ENCODE measurements around the gene IPO4. TPM values are rescaled to one million over a fixed set of nuclear protein-coding genes. Genes with fewer than 3 reads are reported as not detected.

The IPO4 gene
- total and polyA plus RNA-seq, 2 of the 13 experiments (the other 11 are each of a cell fraction or from before 2014, with no cell fraction given): 39.0 to 179 TPM

GRCh38 chr14:24139272-24139934 lies 49.2 kb downstream of the IPO4 start (continued):
- TF ChIP-seq, protein P1, sequence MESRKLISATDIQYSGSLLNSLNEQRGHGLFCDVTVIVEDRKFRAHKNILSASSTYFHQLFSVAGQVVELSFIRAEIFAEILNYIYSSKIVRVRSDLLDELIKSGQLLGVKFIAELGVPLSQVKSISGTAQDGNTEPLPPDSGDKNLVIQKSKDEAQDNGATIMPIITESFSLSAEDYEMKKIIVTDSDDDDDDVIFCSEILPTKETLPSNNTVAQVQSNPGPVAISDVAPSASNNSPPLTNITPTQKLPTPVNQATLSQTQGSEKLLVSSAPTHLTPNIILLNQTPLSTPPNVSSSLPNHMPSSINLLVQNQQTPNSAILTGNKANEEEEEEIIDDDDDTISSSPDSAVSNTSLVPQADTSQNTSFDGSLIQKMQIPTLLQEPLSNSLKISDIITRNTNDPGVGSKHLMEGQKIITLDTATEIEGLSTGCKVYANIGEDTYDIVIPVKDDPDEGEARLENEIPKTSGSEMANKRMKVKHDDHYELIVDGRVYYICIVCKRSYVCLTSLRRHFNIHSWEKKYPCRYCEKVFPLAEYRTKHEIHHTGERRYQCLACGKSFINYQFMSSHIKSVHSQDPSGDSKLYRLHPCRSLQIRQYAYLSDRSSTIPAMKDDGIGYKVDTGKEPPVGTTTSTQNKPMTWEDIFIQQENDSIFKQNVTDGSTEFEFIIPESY (CRISPR knock-in tag; IDR thresholded peaks at IDR 0.05): peak; percentile 9; the same call in 1 of the 2 replicates
- peak; percentile 82 for TF ChIP-seq CBX5 (CRISPR knock-in tag; IDR thresholded peaks at IDR 0.05; ENCODE audit: borderline replicate concordance)
- peak; percentile 37; the same call in 1 of the 2 replicates for TF ChIP-seq ZC3H4 (CRISPR knock-in tag; IDR thresholded peaks at IDR 0.05; ENCODE audit: borderline replicate concordance)
- no peak for TF ChIP-seq SNRNP70 (IDR thresholded peaks at IDR 0.05; ENCODE audit: low read depth, low read length)
- TF ChIP-seq, protein P2, sequence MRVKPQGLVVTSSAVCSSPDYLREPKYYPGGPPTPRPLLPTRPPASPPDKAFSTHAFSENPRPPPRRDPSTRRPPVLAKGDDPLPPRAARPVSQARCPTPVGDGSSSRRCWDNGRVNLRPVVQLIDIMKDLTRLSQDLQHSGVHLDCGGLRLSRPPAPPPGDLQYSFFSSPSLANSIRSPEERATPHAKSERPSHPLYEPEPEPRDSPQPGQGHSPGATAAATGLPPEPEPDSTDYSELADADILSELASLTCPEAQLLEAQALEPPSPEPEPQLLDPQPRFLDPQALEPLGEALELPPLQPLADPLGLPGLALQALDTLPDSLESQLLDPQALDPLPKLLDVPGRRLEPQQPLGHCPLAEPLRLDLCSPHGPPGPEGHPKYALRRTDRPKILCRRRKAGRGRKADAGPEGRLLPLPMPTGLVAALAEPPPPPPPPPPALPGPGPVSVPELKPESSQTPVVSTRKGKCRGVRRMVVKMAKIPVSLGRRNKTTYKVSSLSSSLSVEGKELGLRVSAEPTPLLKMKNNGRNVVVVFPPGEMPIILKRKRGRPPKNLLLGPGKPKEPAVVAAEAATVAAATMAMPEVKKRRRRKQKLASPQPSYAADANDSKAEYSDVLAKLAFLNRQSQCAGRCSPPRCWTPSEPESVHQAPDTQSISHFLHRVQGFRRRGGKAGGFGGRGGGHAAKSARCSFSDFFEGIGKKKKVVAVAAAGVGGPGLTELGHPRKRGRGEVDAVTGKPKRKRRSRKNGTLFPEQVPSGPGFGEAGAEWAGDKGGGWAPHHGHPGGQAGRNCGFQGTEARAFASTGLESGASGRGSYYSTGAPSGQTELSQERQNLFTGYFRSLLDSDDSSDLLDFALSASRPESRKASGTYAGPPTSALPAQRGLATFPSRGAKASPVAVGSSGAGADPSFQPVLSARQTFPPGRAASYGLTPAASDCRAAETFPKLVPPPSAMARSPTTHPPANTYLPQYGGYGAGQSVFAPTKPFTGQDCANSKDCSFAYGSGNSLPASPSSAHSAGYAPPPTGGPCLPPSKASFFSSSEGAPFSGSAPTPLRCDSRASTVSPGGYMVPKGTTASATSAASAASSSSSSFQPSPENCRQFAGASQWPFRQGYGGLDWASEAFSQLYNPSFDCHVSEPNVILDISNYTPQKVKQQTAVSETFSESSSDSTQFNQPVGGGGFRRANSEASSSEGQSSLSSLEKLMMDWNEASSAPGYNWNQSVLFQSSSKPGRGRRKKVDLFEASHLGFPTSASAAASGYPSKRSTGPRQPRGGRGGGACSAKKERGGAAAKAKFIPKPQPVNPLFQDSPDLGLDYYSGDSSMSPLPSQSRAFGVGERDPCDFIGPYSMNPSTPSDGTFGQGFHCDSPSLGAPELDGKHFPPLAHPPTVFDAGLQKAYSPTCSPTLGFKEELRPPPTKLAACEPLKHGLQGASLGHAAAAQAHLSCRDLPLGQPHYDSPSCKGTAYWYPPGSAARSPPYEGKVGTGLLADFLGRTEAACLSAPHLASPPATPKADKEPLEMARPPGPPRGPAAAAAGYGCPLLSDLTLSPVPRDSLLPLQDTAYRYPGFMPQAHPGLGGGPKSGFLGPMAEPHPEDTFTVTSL (CRISPR knock-in tag; IDR thresholded peaks at IDR 0.05; ENCODE audit: borderline replicate concordance): no peak
- peak; percentile 33; the same call in 1 of the 2 replicates for TF ChIP-seq RXRB (CRISPR knock-in tag; IDR thresholded peaks at IDR 0.05; ENCODE audit: borderline replicate concordance)
- TF ChIP-seq ARID4A (CRISPR knock-in tag; IDR thresholded peaks at IDR 0.05; ENCODE audit: borderline replicate concordance): no peak
- TF ChIP-seq CAMTA2 (CRISPR knock-in tag; IDR thresholded peaks at IDR 0.05; ENCODE audit: borderline replicate concordance): peak; percentile 76; the same call in 1 of the 2 replicates
- peak; percentile 42; the same call in 1 of the 2 replicates for TF ChIP-seq SPEN (CRISPR knock-in tag; IDR thresholded peaks at IDR 0.05; ENCODE audit: low read depth)
- 0 out of 2 replicates have a peak, but pooled peaks have one; percentile 40 for TF ChIP-seq RXRA (CRISPR knock-in tag; IDR thresholded peaks at IDR 0.05)
- TF ChIP-seq, protein P3, sequence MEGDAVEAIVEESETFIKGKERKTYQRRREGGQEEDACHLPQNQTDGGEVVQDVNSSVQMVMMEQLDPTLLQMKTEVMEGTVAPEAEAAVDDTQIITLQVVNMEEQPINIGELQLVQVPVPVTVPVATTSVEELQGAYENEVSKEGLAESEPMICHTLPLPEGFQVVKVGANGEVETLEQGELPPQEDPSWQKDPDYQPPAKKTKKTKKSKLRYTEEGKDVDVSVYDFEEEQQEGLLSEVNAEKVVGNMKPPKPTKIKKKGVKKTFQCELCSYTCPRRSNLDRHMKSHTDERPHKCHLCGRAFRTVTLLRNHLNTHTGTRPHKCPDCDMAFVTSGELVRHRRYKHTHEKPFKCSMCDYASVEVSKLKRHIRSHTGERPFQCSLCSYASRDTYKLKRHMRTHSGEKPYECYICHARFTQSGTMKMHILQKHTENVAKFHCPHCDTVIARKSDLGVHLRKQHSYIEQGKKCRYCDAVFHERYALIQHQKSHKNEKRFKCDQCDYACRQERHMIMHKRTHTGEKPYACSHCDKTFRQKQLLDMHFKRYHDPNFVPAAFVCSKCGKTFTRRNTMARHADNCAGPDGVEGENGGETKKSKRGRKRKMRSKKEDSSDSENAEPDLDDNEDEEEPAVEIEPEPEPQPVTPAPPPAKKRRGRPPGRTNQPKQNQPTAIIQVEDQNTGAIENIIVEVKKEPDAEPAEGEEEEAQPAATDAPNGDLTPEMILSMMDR (CRISPR knock-in tag; IDR thresholded peaks at IDR 0.05): peak; percentile 25
- TF ChIP-seq ZNF839 (CRISPR knock-in tag; IDR thresholded peaks at IDR 0.05; ENCODE audit: borderline replicate concordance): 0 out of 2 replicates have a peak, but pooled peaks have one; percentile 44
- TF ChIP-seq, protein P4, sequence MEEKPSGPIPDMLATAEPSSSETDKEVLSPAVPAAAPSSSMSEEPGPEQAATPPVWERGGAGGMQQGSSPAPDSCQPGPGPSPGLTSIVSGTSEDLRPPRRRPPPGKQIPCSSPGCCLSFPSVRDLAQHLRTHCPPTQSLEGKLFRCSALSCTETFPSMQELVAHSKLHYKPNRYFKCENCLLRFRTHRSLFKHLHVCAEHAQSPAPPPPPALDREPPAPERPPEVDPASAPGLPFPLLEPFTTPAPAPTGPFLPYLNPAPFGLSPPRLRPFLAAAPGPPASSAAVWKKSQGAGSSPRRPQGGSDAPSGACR (CRISPR knock-in tag; IDR thresholded peaks at IDR 0.05): no peak

All from HepG2 (cell line).